Mononuclear cell (primary cell): ENCODE results near the gene RNU6-9. TPM values are rescaled to one million over a fixed set of nuclear protein-coding genes. Genes with fewer than 3 reads are reported as not detected.
A peak's percentile ranks its signal among the peaks of the same experiment; 100 is the strongest.
"Not testable (repeated sequence)": the region's sequence is repeated elsewhere in the genome, so short reads cannot be mapped to it uniquely, and the experiment has no call there.

Experiments
- H3K27me3 ChIP-seq: 2 replicates; pipeline ENCODE4 v1.6.0; 2011; ENCODE audit warnings: low read length, control low read depth; ENCODE audit not compliant: insufficient read depth
- H3K4me1 ChIP-seq: 2 replicates; pipeline ENCODE4 v1.5.1; 2011; ENCODE audit warnings: mild to moderate bottlenecking, low read length, control low read depth; ENCODE audit not compliant: insufficient read depth
- H3K4me3 ChIP-seq: 2 replicates; pipeline ENCODE4 v1.5.1; 2011; ENCODE audit warnings: mild to moderate bottlenecking, low read length, moderate library complexity
- H3K9me3 ChIP-seq: 2 replicates; pipeline ENCODE4 v1.5.1; 2011; ENCODE audit warnings: low read depth, mild to moderate bottlenecking, control low read depth, low read length
- total RNA-seq: library from RNA; depleted of rRNA; stranded (reverse); fragments of >200 nt; gene quantifications from one replicate; pipeline ENCODE4 v1.2.3, GENCODE V29; 2012

The RNU6-9 gene
- total RNA-seq: not detected

GRCh38 chr19:892894-893689 is at the start of gene RNU6-9, which contains the start of gene MED16:
RNU6-9 (plus strand) TSS chr19:893484.
MED16 (minus strand) TSS chr19:893187; CDS start chr19:891131, 2,056 bp downstream.
- H3K4me1 ChIP-seq: peaks cover 18% of the 10 kb centered on the region
- no peaks in the 10 kb centered on the region for H3K9me3 ChIP-seq
- no peaks in the 10 kb centered on the region for H3K27me3 ChIP-seq
- peak within 1 kb of the TSS; percentile 63 for H3K4me3 ChIP-seq

- peaks cover 3% of the 10 kb centered on the region for H3K27me3 ChIP-seq
- no peak overlapping the region for H3K4me3 ChIP-seq
- H3K4me1 ChIP-seq: peaks cover 28% of the 10 kb centered on the region
- H3K9me3 ChIP-seq: no peaks in the 10 kb centered on the region
These were observed 49.3 kb upstream of the RNU6-9 start for GRCh38 chr19:843836-844545.

GRCh38 chr19:844546-844971 is 48.7 kb upstream of the RNU6-9 start:
- Histone ChIP-seq H3K4me1 (peaks cover 24% of the 10 kb centered on the region), H3K4me3 (no peak overlapping the region), H3K27me3 (peaks cover 3% of the 10 kb centered on the region)

GRCh38 chr19:845707-846521 is 47.4 kb upstream of the RNU6-9 start:
- H3K9me3 ChIP-seq: no peaks in the 10 kb centered on the region
- H3K4me3 ChIP-seq: no peak overlapping the region
- H3K4me1 ChIP-seq: peaks cover 22% of the 10 kb centered on the region
- H3K27me3 ChIP-seq: peaks cover 3% of the 10 kb centered on the region

More at GRCh38 chr19:844546-844971, 48.7 kb upstream of the RNU6-9 start:
- no peaks in the 10 kb centered on the region for H3K9me3 ChIP-seq

- no peak overlapping the region for H3K4me3 ChIP-seq
- H3K27me3 ChIP-seq: peaks cover 3% of the 10 kb centered on the region
- H3K9me3 ChIP-seq: no peaks in the 10 kb centered on the region
- H3K4me1 ChIP-seq: peaks cover 27% of the 10 kb centered on the region
These were observed 44.8 kb upstream of the RNU6-9 start for GRCh38 chr19:848386-848921.

GRCh38 chr19:849195-849594 is 44.1 kb upstream of the RNU6-9 start:
- not testable (repeated sequence) for H3K27me3 ChIP-seq, H3K9me3 ChIP-seq, H3K4me3 ChIP-seq
- peaks cover 24% of the 10 kb centered on the region for H3K4me1 ChIP-seq

GRCh38 chr19:850221-850978 is 42.9 kb upstream of the RNU6-9 start:
- Histone ChIP-seq H3K9me3 (no peaks in the 10 kb centered on the region), H3K4me1 (peaks cover 24% of the 10 kb centered on the region), H3K27me3 (no peaks in the 10 kb centered on the region), H3K4me3 (no peak overlapping the region)

GRCh38 chr19:850979-851335 is 42.3 kb upstream of the RNU6-9 start:
- Histone ChIP-seq H3K4me1 (peaks cover 24% of the 10 kb centered on the region), H3K9me3 (no peaks in the 10 kb centered on the region), H3K4me3 (no peak overlapping the region), H3K27me3 (no peaks in the 10 kb centered on the region)

- Histone ChIP-seq H3K9me3 (no peaks in the 10 kb centered on the region), H3K4me3 (no peak within 1 kb of the TSS), H3K4me1 (peaks cover 24% of the 10 kb centered on the region), H3K27me3 (no peaks in the 10 kb centered on the region)
These were observed 40.9 kb upstream of the RNU6-9 start, which contains the start of gene ELANE for GRCh38 chr19:852136-853013. ELANE (plus strand) TSS chr19:852303; CDS start chr19:852329, 26 bp downstream.

GRCh38 chr19:853014-853585 is 40.2 kb upstream of the RNU6-9 start:
- Histone ChIP-seq H3K4me1 (peaks cover 22% of the 10 kb centered on the region), H3K27me3 (no peaks in the 10 kb centered on the region), H3K9me3 (no peaks in the 10 kb centered on the region), H3K4me3 (no peak overlapping the region)

GRCh38 chr19:853614-854220 is 39.6 kb upstream of the RNU6-9 start:
- not testable (repeated sequence) for H3K9me3 ChIP-seq, H3K27me3 ChIP-seq, H3K4me3 ChIP-seq
- H3K4me1 ChIP-seq: peaks cover 27% of the 10 kb centered on the region

GRCh38 chr19:854549-854948 is 38.7 kb upstream of the RNU6-9 start:
- peaks cover 36% of the 10 kb centered on the region for H3K4me1 ChIP-seq
- no peaks in the 10 kb centered on the region for H3K9me3 ChIP-seq
- no peaks in the 10 kb centered on the region for H3K27me3 ChIP-seq
- H3K4me3 ChIP-seq: no peak overlapping the region

GRCh38 chr19:855142-855541 is 38.1 kb upstream of the RNU6-9 start:
- Histone ChIP-seq H3K27me3 (no peaks in the 10 kb centered on the region), H3K4me1 (peaks cover 42% of the 10 kb centered on the region), H3K4me3 (no peak overlapping the region), H3K9me3 (no peaks in the 10 kb centered on the region)
